ENCODE measurements around the gene ERI2.
"Not testable (repeated sequence)": the region's sequence is repeated elsewhere in the genome, so short reads cannot be mapped to it uniquely, and the experiment has no call there.

Gene ERI2

GRCh38 chr16:20762404-20763123, 43.7 kb downstream of the ERI2 start:
- DNase-seq = no peak

DNA sequence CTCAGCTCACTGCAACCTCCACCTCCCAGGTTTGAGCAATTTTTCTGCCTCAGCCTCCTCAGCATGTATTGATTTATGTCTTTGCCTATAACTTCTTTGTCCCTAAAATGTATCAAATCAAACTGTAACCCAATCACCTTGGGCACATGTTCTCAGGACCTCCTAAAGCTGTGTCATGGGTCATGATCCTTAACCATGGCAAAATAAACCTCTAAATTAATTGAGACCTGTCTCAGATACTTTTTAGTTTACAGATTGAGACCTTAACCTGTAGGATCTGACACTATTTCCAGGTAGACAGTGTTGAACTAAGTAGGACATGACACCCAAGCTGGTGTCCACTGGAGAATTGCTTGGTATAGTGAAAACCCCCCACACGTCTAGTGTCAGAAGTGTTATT, 45.1 kb downstream of the ERI2 start:
- DNase-seq = no peak

- no peak for DNase-seq
These were observed 45.9 kb downstream of the ERI2 start for GRCh38 chr16:20760346-20760745.

DNA sequence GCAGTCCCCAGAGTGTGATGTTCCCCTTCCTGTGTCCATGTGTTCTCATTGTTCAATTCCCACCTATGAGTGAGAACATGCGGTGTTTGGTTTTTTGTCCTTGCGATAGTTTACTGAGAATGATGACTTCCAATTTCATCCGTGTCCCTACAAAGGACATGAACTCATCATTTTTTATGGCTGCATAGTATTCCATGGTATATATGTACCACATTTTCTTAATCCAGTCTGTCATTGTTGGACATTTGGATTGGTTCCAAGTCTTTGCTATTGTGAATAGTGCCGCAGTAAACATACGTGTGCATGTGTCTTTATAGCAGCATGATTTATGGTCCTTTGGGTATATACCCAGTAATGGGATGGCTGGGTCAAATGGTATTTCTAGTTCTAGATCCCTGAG, 50.5 kb downstream of the ERI2 start:
- not testable (repeated sequence) for DNase-seq

DNA sequence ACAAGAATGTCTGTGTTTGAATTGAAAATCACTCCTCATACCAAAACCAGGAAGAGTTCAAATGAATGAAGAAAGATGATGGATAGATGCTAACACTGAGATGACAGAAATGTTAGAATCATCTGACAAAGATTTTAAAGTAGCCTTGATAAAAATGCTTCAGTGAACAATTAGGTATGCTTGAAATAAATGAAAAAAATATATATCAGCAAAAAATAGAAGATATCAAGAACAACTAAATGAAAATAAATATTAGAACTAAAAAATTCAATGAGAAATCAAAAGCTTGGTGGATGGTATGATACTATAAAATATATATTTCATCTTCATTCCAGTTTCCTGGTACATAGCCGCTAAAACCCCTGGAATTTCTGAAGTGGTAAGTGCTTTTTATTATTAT, 51.0 kb downstream of the ERI2 start:
- DNase-seq = no peak

DNA sequence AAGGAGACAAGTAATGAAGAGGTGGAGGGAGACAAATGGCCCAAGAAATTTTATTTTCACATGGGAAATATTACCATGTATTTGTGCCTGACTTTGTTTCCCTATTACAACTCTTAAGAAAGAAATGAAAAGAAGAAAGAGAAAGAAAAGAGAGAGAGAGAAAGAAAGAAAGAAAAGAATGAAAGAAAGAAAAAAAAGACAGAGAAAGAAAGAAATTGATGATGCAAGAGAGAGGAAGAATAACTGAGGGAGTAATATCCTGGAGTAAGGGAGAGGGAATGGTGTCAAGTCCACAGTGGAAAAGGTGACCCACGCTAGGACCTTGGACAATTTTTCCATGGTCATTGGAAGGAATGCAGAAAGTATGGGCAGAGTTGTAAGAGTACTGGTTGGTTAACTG, 52.5 kb downstream of the ERI2 start:
- DNase-seq = no peak

DNA sequence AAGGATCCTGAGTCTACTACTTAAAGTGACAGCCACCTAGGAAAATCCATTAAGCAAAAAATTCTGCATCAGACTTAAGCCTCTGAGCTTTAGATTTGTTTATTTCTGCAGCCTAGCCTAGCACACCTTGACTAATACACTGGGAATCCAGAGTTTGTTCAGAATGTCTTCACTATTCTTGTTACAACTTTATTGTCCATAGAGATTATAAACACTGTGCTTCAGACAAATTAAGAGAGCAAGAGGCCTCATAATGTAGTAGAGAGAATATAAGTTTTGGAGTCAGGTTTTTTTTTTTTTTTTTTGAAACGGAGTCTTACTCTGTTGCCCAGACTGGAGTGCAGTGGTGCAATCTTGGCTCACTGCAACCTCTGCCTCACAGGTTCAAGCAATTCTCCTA, 55.7 kb downstream of the ERI2 start:
- no peak for DNase-seq

DNA sequence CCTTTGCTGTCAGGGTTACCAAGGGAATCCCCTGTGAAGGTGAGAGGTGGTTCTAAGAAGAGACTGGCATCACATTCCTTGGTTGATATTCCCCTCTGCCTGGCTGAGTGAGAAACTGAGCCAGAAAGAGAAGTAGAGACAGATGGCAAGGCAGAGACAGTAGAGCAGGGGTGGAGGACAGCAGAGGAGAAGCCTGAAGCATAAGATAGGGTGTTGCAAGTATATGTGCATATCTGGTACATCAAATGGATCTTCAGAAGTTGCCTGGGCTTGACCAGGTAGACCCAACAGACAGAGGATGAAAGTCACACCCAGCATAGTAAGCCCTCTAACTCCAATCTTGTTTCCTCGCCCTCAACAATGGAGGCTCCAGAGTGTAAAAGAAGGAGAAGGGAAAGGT, 56.8 kb downstream of the ERI2 start:
- DNase-seq = no peak

DNA sequence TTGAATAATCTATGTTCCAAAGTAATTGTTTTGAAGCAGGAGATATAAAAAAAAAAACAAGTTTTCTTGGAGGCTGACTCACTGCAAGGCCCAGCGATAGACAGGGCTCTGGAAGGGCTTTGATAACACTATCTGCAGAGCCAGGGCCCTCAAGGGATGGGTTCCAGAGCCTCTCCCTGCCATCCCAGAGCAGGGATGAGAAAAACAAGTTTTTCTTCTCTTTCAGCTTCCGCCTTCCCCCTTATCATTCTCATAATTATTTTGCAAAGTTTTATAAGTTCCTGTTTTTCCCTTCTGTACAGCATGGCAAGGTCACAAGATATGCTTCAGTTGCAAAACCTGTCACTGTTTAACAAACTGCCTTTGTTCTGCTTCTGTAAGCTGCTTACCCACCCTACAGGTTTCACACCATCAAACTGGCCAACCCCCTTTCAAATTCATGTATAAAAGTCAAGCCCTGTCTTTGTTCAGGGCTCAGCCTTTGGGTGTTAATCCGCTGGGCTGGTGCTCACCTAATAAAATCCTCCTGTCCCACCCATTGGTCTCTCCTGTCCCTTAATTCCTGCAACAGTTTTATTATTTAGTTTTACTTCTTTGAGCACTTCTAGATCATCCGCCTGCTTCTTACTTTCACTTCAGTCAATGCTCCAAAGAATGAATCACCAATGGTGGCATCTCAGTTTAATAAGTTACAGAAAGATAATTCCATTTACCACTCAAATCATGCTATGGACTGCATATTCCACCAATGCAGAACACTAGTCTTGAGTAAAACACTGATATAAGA, 59.0 kb downstream of the ERI2 start:
- DNase-seq = no peak

DNA sequence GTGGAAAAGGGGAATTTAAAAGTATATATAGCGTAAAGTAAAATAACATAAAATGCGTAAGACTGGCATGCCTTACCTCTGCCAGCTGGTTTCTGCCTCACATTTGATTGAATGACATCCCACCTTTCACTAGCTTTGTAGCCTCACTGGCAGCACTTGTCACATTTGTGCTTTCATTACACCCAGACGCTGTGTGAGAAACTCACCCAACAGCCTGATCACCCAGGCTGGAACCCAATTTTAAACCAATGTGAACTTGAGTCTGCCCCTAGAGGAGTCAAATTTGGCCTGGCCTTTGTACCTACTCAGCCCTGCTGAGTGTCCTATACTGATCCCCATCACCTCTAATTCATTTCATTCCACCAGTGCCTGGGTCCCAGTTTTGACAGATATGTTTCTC, 59.8 kb downstream of the ERI2 start:
- no peak for DNase-seq

All from NCI-H1105 (cell line).